A549 (cell line): Measurements from ENCODE around the gene HK1.

Source experiments
- FOXS1 ChIP-seq: fragments of 250-450 bp; sonication (Bioruptor Pico); IDR thresholded peaks from 2 replicates; pipeline ENCODE4 v1.5.0; 2020; ENCODE audit warnings: mild to moderate bottlenecking, moderate library complexity
- MAFK ChIP-seq: fragments of 450-650 bp; IDR thresholded peaks from 2 replicates; pipeline ENCODE4 v1.6.1; 2014; ENCODE audit not compliant: partially characterized antibody
- NFE2L2 ChIP-seq: fragments of 150-350 bp; conservative IDR thresholded peaks from 2 replicates; pipeline ENCODE4 v1.6.1; 2014; ENCODE audit warnings: low read length
- PHF8 ChIP-seq: fragments of 200-600 bp; sonication (generic); IDR thresholded peaks from 2 replicates; pipeline ENCODE4 v1.6.1; 2016; ENCODE audit warnings: low read depth, mild to moderate bottlenecking, antibody characterized with exemption, moderate library complexity, borderline replicate concordance
- POLR2A ChIP-seq: IDR thresholded peaks from 2 replicates; pipeline ENCODE4 v1.6.1; 2012; ENCODE audit warnings: mild to moderate bottlenecking, low read length
- RFX5 ChIP-seq: fragments of 450-650 bp; IDR thresholded peaks from 2 replicates; pipeline ENCODE4 v1.7.1; 2014; ENCODE audit warnings: antibody characterized with exemption, mild to moderate bottlenecking, moderate library complexity
- SMC3 ChIP-seq: fragments of >200 bp; sonication (Bioruptor Twin); formaldehyde crosslinking; IDR thresholded peaks from 3 replicates; pipeline ENCODE4 v1.6.1; 2018; ENCODE audit warnings: inconsistent platforms
- TFCP2L1 ChIP-seq: fragments of 250-450 bp; sonication (Bioruptor Pico); IDR thresholded peaks from 2 replicates; pipeline ENCODE4 v1.5.0; 2021; ENCODE audit warnings: mild to moderate bottlenecking
- ZSCAN20 ChIP-seq: fragments of 250-450 bp; sonication (Bioruptor Pico); IDR thresholded peaks from 2 replicates; pipeline ENCODE4 v1.8.0; 2022; ENCODE audit warnings: mild to moderate bottlenecking, moderate library complexity
- TF ChIP-seq, protein P1 (sequence below): fragments of >200 bp; sonication (Bioruptor Twin); formaldehyde crosslinking; IDR thresholded peaks from 3 replicates; pipeline ENCODE4 v1.5.1; 2016

GRCh38 chr10:69435966-69436520, 157.7 kb downstream of the HK1 start:
- TF ChIP-seq, protein P1, sequence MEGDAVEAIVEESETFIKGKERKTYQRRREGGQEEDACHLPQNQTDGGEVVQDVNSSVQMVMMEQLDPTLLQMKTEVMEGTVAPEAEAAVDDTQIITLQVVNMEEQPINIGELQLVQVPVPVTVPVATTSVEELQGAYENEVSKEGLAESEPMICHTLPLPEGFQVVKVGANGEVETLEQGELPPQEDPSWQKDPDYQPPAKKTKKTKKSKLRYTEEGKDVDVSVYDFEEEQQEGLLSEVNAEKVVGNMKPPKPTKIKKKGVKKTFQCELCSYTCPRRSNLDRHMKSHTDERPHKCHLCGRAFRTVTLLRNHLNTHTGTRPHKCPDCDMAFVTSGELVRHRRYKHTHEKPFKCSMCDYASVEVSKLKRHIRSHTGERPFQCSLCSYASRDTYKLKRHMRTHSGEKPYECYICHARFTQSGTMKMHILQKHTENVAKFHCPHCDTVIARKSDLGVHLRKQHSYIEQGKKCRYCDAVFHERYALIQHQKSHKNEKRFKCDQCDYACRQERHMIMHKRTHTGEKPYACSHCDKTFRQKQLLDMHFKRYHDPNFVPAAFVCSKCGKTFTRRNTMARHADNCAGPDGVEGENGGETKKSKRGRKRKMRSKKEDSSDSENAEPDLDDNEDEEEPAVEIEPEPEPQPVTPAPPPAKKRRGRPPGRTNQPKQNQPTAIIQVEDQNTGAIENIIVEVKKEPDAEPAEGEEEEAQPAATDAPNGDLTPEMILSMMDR = no peak
- TF ChIP-seq POLR2A (no peak), SMC3 (no peak), TFCP2L1 (CRISPR knock-in tag) (no peak), NFE2L2 (no peak), FOXS1 (CRISPR knock-in tag) (no peak), PHF8 (no peak), MAFK (no peak), ZSCAN20 (CRISPR knock-in tag) (no peak), RFX5 (no peak)
